ENCODE results near the gene UBXN6. TPM values are rescaled to one million over a fixed set of nuclear protein-coding genes. Genes with fewer than 3 reads are reported as not detected.

The UBXN6 gene
- total RNA-seq, 1 donor from 2014 or later = 63.6 TPM

DNA sequence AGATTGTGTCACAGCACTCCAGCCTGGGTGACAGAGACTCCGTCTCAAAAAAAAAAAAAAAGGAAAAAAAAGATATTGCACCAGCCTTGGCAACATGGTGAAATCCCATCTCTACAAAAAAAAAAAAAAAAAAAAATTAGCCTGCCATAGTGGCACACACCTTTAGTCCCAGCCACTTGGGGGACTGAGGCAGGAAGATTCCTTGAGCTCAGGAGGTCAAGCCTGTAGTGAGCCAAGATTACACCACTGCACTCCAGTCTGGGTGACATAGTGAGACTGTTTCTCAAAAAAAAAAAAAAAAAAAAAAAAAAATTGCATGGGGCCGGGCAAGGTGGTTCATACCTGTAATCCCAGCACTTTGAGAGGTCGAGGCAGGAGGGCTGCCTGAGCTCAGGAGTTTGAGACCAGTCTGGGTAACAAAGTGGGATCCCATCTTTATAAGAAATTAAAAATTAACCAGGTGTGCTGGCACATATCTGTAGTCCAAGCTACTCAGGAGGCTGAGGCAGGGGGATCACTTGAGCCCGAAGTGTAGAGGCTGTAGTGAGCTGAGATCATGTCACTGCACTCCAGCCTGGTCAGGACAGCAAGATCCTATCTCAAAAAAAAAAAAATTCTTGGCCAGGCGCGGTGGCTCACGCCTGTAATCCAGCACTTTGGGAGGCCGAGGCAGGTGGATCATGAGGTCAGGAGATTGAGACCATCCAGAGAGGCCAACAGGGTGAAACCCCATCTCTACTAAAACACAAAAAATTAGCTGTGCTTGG is 7.4 kb upstream of the UBXN6 start:
- FAIRE-seq = no peak
- H3K9ac ChIP-seq (ENCODE audit: low read length) = no peak overlapping the region

DNA sequence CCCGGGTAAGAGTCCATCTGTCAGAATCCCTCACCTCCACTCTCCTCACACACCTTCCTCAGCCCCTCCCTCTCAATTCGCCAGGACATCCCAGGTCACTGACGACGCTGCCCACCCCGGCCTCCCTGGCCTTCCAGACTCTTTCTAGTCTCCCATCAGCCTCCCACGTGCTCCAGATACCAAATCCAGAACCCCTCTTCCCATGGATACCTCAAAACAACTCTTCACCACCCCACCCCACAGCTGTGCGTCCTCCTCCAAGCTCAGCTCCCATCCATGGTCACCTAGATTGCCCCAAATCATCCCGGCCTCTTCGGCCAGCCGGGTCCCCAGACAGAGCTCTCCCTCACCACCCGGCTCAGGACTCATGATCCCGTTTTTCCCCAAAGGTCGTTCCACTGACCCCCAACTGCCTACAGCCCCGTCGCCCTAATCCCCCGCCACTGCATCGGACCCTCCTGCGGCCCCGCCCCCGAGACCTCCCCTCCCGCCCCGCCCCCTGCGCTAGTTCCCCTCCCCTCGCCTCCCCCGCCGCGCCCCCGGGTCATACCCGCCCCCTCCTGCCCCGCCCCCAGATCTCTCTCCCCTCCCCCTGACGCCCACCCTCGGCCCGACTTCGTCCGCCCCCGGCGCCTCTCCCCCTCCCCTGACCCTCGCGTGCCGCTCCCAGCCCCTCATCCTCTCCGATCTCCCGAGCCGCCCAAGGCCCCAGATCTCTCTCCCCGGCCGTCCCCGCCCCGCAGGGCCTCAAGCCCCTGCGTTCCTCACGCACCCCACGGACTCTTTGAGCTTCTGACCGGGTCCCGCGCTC is 546 bp downstream of the UBXN6 start:
- peak overlapping the region; percentile 97 for H3K9ac ChIP-seq (ENCODE audit: low read length)
- peak overlapping the region; percentile 90 for H3K4me3 ChIP-seq (ENCODE audit: insufficient read depth, low read depth, low read length)
- Mint-ChIP-seq H3K27me3 (ENCODE audit: low read depth, unreplicated experiment) (no peaks in the 10 kb centered on the region), H3K27ac (ENCODE audit: unreplicated experiment) (peak overlapping the region; percentile 84), H3K4me1 (ENCODE audit: low read depth, unreplicated experiment) (peaks cover 15% of the 10 kb centered on the region), H3K9me3 (ENCODE audit: unreplicated experiment) (no peaks in the 10 kb centered on the region), H3K4me3 (ENCODE audit: unreplicated experiment) (peak overlapping the region; percentile 98), H3K36me3 (ENCODE audit: low read depth, unreplicated experiment) (peaks cover 2% of the 10 kb centered on the region)
- TF ChIP-seq, protein P1, sequence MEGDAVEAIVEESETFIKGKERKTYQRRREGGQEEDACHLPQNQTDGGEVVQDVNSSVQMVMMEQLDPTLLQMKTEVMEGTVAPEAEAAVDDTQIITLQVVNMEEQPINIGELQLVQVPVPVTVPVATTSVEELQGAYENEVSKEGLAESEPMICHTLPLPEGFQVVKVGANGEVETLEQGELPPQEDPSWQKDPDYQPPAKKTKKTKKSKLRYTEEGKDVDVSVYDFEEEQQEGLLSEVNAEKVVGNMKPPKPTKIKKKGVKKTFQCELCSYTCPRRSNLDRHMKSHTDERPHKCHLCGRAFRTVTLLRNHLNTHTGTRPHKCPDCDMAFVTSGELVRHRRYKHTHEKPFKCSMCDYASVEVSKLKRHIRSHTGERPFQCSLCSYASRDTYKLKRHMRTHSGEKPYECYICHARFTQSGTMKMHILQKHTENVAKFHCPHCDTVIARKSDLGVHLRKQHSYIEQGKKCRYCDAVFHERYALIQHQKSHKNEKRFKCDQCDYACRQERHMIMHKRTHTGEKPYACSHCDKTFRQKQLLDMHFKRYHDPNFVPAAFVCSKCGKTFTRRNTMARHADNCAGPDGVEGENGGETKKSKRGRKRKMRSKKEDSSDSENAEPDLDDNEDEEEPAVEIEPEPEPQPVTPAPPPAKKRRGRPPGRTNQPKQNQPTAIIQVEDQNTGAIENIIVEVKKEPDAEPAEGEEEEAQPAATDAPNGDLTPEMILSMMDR (IDR thresholded peaks at IDR 0.05; ENCODE audit: insufficient read depth, low read depth, low read length) = no peak
- no peak for TF ChIP-seq EZH2 (IDR thresholded peaks at IDR 0.05; ENCODE audit: insufficient read depth, low read length)
- H3K4me2 ChIP-seq (ENCODE audit: low read length) = peak overlapping the region; percentile 98
- peak overlapping the region; percentile 28 for H2AFZ ChIP-seq (ENCODE audit: low read depth, low read length)
- H3K36me3 ChIP-seq (ENCODE audit: insufficient read depth, low read length) = peaks cover 2% of the 10 kb centered on the region
- peaks cover 33% of the 10 kb centered on the region for H3K79me2 ChIP-seq (ENCODE audit: insufficient read depth, low read length)
- H3K4me1 ChIP-seq (ENCODE audit: insufficient read depth, low read length) = peaks cover 21% of the 10 kb centered on the region
- DNase-seq (ENCODE audit: low read depth) (peak; percentile 25), FAIRE-seq (no peak)
- H3K27ac ChIP-seq (ENCODE audit: low read depth, low read length) = peak overlapping the region; percentile 87
- no peaks in the 10 kb centered on the region for H3K27me3 ChIP-seq (ENCODE audit: insufficient read depth, low read length)
- H4K20me1 ChIP-seq (ENCODE audit: insufficient read depth, low read length) = peaks cover 28% of the 10 kb centered on the region
- H3K9me3 ChIP-seq (ENCODE audit: insufficient read depth, low read depth, low read length) = no peaks in the 10 kb centered on the region

More for the DNA sequence above, 7.4 kb upstream of the UBXN6 start:
- Histone ChIP-seq H3K9me3 (ENCODE audit: insufficient read depth, low read depth, low read length) (no peaks in the 10 kb centered on the region), H3K4me1 (ENCODE audit: insufficient read depth, low read length) (no peaks in the 10 kb centered on the region), H3K79me2 (ENCODE audit: insufficient read depth, low read length) (no peaks in the 10 kb centered on the region), H4K20me1 (ENCODE audit: insufficient read depth, low read length) (no peaks in the 10 kb centered on the region), H2AFZ (ENCODE audit: low read depth, low read length) (no peak overlapping the region), H3K27me3 (ENCODE audit: insufficient read depth, low read length) (no peaks in the 10 kb centered on the region), H3K4me3 (ENCODE audit: insufficient read depth, low read depth, low read length) (no peak overlapping the region), H3K36me3 (ENCODE audit: insufficient read depth, low read length) (no peaks in the 10 kb centered on the region), H3K4me2 (ENCODE audit: low read length) (no peak overlapping the region), H3K27ac (ENCODE audit: low read depth, low read length) (no peak overlapping the region)
- Mint-ChIP-seq H3K9me3 (ENCODE audit: unreplicated experiment) (no peaks in the 10 kb centered on the region), H3K4me3 (ENCODE audit: unreplicated experiment) (no peak overlapping the region), H3K27ac (ENCODE audit: unreplicated experiment) (no peak overlapping the region), H3K27me3 (ENCODE audit: low read depth, unreplicated experiment) (no peaks in the 10 kb centered on the region), H3K36me3 (ENCODE audit: low read depth, unreplicated experiment) (no peaks in the 10 kb centered on the region), H3K4me1 (ENCODE audit: low read depth, unreplicated experiment) (no peaks in the 10 kb centered on the region)
- TF ChIP-seq, protein P1 (IDR thresholded peaks at IDR 0.05; ENCODE audit: insufficient read depth, low read depth, low read length) = no peak
- TF ChIP-seq EZH2 (IDR thresholded peaks at IDR 0.05; ENCODE audit: insufficient read depth, low read length) = no peak
- DNase-seq (ENCODE audit: low read depth) = no peak
